ENCODE measurements around the gene PPP2R3B. TPM values are rescaled to one million over a fixed set of nuclear protein-coding genes. Genes with fewer than 3 reads are reported as not detected.
"Not testable (repeated sequence)": the region's sequence is repeated elsewhere in the genome, so short reads cannot be mapped to it uniquely, and the experiment has no call there.

PPP2R3B gene, protein sequence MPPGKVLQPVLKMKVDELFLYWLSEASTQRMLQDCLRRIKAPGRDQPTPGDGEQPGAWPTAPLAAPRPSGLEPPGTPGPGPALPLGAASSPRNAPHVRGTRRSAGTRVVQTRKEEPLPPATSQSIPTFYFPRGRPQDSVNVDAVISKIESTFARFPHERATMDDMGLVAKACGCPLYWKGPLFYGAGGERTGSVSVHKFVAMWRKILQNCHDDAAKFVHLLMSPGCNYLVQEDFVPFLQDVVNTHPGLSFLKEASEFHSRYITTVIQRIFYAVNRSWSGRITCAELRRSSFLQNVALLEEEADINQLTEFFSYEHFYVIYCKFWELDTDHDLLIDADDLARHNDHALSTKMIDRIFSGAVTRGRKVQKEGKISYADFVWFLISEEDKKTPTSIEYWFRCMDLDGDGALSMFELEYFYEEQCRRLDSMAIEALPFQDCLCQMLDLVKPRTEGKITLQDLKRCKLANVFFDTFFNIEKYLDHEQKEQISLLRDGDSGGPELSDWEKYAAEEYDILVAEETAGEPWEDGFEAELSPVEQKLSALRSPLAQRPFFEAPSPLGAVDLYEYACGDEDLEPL
- 10 to 100 TPM in 1 of 4 donors, 1 to 10 TPM in 3; 4.5 to 12.0 (median 5.7) TPM for total RNA-seq

DNA sequence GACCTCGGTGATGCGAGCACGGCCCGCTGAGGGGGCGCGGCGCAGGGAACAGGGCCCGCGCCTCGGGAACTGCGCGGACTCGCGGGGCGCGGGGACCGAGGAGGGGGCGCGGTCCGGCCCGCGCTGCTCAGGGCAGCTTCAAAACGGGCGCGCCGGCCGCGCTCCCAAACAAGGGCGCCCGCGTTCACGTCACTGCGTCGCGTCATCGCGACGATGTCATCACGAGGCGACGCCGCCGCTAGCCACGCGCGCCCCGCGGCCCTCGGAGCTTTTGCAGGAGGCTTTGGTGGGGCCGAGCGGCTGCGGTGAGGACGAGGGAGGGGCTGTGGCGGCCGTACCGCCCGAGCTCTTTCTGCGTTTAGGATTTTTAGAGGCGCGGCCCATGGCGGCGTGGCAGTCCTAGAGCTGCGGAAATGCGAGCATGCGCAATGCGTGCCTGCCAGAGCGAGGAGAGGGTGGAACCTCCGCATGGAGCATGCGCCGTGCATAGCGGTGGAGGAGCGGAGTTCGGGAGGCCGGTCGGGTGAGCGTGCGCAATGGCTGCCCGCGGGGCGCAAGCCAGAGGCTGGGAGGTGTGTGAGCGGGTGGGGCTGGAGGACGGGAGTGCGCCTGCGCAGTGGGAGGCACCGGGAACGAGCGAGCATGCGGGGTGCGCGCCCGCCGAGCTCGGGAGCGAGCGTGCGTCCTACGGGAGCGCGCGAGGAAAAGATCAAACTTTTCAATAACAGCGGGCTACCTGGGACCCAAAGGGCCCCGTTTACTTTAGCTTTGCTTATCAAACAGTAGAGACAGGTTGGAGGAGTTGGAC lies at the start of gene PPP2R3B:
Gene PPP2R3B, minus strand, starts transcription at position 140 of the 808 bp plus-strand sequence. CDS start 216 bp downstream, outside the sequence.
- DNase-seq (ENCODE audit: low spot score) (peak; percentile 84), ATAC-seq (ENCODE audit: low FRiP score) (peak; percentile 100)
- TF ChIP-seq, protein P1, sequence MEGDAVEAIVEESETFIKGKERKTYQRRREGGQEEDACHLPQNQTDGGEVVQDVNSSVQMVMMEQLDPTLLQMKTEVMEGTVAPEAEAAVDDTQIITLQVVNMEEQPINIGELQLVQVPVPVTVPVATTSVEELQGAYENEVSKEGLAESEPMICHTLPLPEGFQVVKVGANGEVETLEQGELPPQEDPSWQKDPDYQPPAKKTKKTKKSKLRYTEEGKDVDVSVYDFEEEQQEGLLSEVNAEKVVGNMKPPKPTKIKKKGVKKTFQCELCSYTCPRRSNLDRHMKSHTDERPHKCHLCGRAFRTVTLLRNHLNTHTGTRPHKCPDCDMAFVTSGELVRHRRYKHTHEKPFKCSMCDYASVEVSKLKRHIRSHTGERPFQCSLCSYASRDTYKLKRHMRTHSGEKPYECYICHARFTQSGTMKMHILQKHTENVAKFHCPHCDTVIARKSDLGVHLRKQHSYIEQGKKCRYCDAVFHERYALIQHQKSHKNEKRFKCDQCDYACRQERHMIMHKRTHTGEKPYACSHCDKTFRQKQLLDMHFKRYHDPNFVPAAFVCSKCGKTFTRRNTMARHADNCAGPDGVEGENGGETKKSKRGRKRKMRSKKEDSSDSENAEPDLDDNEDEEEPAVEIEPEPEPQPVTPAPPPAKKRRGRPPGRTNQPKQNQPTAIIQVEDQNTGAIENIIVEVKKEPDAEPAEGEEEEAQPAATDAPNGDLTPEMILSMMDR (IDR thresholded peaks at IDR 0.05): no peak

DNA sequence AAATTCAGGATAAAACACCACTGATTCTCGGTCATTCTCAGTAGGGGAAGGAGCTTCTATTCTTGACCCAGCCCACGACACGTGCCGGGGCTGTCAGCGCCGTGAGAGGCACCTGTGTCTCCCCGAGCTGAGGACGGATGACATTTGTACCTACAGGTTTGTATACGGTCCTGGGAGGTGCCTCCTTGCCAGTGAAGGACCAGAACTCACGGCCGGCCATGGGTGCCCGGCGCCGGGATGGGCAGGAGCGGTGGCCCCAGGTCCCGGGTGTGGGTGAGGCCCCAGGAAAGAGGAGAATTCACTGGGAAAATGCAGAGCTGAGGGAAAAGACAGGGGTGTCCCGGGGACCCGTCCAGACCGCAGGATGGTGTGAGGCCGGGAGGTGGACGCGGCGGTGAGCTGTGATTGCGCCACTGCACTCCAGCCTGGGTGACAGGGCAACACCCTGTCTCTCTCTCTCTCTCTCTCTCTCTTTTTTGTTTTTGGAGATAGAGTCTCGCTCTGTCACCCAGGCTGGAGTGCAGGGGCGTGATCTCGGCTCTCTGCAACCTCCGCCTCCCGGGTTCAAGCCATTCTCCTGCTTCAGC lies 48.9 kb upstream of the PPP2R3B start:
- TF ChIP-seq, protein P1 (IDR thresholded peaks at IDR 0.05): no peak
- DNase-seq (ENCODE audit: low spot score): no peak
- no peak for ATAC-seq (ENCODE audit: low FRiP score)

DNA sequence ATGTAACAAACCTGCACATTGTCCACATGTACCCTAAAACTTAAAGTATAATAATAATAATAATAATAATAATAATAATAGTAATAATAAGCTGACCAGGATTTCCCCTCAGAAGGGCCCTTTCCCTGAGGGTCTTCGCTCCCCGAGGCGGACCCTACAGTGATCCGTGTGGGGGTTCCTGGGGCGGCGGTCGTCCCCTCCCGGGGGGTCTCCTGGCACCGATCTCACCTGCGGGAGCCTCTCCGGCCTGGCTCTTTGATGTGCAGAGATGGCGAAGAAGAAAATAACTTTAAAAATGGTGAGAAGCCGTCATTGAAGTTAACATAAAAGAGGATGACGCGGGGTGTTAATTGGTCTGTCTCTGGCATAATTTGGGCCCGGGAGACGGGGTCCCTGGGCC lies 48.2 kb upstream of the PPP2R3B start:
- ATAC-seq (ENCODE audit: low FRiP score): no peak
- DNase-seq (ENCODE audit: low spot score): no peak
- TF ChIP-seq, protein P1 (IDR thresholded peaks at IDR 0.05): no peak

DNA sequence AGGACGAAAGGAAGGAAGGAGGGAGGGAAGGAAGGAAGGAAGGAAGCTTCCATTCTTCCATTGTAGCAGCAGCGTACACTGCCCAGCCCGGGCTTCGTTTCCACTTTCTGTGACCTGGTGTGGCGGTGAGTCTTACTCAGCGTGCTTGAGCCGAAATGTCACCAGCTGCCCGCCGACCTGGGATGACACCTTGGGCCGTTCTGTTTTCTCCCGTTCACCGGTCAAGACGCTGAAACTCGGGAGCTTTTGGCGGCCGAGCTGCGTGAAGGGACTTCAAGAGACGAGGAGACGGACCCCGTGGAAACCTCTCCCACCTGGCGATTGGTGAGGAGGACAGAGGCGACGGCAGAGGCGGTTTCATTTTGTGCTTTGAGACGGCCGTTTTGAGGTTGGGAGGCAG lies 47.1 kb upstream of the PPP2R3B start:
- ATAC-seq (ENCODE audit: low FRiP score): no peak
- DNase-seq (ENCODE audit: low spot score): no peak
- TF ChIP-seq, protein P1 (IDR thresholded peaks at IDR 0.05): no peak

- ATAC-seq (ENCODE audit: low FRiP score); DNase-seq (ENCODE audit: low spot score): not testable (repeated sequence)
These were observed 46.0 kb upstream of the PPP2R3B start for GRCh38 chrX:432666-433065.

- no peak for ATAC-seq (ENCODE audit: low FRiP score)
These were observed 44.9 kb upstream of the PPP2R3B start for GRCh38 chrX:431492-432111.

More at GRCh38 chrX:431492-432111, 44.9 kb upstream of the PPP2R3B start:
- TF ChIP-seq, protein P1 (IDR thresholded peaks at IDR 0.05): no peak
- no peak for DNase-seq (ENCODE audit: low spot score)
